ENCODE measurements around the gene TRIM15.

- no peak for TF ChIP-seq CTCF (IDR thresholded peaks at IDR 0.05)
- TF ChIP-seq POLR2AphosphoS5 (IDR thresholded peaks at IDR 0.05) = no peak
- TF ChIP-seq POLR2A (IDR thresholded peaks at IDR 0.05) = no peak
Measured at GRCh38 chr6:30172681-30173080, 9.3 kb downstream of the TRIM15 start.

Data from stomach (tissue), 4 donors.